ENCODE data around the gene NRXN3. TPM values are rescaled to one million over a fixed set of nuclear protein-coding genes. Genes with fewer than 3 reads are reported as not detected.

The NRXN3 gene
- total RNA-seq, 4 donors from 2014 or later = 0.19 to 1.4 (median 0.40) TPM

DNA sequence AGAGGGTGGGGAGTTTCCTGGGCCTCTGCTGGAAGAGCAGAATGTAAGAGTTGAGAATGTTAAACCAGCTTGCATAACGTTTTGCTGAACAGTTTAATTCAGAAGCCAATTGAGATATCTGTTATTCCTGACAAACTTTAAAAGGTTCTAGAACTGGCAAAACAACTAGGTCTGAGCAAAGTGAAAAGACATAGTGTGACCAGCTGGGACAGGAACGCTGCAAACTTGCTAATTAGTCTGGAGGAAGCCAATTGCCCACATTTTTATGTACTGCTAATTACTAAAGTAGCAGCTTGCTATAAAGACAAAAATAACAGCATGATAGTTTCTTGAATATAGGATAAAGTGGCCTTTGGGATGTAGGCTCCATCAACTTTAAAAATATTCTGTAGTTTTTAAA is 704.9 kb downstream of the NRXN3 start:
- DNase-seq (ENCODE audit: low spot score) = no peak
- ATAC-seq (ENCODE audit: low FRiP score) = no peak
- TF ChIP-seq, protein P1, sequence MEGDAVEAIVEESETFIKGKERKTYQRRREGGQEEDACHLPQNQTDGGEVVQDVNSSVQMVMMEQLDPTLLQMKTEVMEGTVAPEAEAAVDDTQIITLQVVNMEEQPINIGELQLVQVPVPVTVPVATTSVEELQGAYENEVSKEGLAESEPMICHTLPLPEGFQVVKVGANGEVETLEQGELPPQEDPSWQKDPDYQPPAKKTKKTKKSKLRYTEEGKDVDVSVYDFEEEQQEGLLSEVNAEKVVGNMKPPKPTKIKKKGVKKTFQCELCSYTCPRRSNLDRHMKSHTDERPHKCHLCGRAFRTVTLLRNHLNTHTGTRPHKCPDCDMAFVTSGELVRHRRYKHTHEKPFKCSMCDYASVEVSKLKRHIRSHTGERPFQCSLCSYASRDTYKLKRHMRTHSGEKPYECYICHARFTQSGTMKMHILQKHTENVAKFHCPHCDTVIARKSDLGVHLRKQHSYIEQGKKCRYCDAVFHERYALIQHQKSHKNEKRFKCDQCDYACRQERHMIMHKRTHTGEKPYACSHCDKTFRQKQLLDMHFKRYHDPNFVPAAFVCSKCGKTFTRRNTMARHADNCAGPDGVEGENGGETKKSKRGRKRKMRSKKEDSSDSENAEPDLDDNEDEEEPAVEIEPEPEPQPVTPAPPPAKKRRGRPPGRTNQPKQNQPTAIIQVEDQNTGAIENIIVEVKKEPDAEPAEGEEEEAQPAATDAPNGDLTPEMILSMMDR (IDR thresholded peaks at IDR 0.05) = no peak

DNA sequence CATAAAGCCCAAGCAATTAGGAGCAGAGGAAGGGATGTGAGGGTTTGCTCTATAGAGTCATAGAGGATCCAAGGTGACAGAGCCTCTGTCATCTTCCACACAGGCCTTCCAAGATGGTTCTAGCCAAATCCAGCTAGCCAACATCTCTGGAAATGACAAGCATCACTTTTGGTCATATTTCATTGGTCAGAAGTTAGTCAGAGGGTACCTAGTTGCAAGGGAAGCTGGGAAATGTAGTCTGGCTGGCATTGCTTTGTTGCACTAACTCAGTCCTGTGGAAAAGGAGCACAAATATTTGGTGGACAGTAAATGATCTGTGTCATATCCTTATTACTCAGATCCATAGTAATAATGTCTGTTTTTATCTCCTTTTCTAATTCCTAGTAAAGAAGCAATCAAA is 715.7 kb downstream of the NRXN3 start:
- DNase-seq (ENCODE audit: low spot score) = no peak
- TF ChIP-seq, protein P1 (IDR thresholded peaks at IDR 0.05) = no peak
- ATAC-seq (ENCODE audit: low FRiP score) = no peak

DNA sequence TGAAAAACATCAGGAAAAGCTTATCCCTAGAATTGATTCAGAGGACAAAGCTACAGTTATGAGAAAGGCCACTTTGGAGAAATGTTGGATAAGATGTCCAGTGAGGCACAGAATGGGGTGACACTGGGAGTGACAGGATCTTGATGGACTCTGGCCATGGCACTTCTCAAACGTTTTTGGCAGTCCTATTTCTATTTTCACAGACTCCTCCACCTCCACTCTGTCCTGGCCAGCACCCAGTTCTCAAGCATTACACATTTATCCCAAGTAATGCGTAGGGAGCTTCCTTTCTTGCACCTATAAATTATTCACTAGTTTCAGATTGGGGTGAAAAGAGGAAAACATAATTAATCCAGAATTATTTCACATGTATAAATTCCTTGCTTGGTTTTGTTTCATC is 727.3 kb downstream of the NRXN3 start:
- no peak for ATAC-seq (ENCODE audit: low FRiP score)
- TF ChIP-seq, protein P1 (IDR thresholded peaks at IDR 0.05) = no peak
- DNase-seq (ENCODE audit: low spot score) = no peak

DNA sequence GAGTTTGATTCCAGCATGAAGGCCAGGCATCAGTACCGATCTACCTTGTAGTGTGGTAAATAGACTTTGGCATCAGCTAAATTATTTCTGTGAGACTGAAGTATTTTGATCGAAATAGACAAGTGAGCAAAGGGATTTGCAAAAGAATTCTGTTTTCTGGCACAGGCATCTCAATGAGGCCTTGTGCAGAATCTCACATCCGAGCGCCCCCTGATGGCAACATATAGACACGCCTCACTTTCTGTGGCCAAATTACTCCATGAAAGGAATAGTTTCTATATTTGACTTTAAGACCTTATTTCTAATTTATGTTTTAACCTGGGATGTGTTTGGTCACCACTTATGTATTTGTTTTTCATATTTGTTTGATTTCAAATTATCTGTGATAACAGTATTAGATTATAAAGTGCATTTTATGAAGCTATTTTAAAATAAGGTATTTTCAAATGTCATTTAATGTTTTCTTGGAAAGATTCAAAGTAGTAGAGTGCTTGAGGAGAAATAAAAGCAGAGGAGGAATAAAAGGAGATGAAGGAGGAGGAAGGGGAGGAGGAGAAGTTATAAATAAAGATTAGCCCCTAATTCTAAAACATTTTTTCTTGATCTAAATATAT is 731.9 kb downstream of the NRXN3 start:
- DNase-seq (ENCODE audit: low spot score) = no peak
- TF ChIP-seq, protein P1 (IDR thresholded peaks at IDR 0.05) = no peak
- ATAC-seq (ENCODE audit: low FRiP score) = no peak

DNA sequence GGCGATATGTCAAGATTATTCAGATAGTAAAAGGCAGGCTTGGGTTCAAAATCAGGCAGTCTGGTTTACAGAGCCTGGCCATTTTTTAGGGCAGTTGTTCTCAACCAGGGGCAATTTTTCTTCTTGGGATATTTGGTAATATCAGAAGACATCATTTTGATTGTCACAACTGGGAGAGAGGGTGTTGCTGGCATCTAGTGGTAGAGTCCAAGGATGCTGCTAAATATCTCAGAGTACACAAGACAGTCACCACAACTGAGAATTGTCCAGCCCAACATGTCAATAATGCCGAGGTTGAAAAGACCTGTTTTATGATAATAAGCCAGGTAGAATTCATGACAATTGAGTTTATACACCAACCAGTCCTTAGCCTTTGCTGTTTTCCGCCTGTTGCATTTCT is 733.9 kb downstream of the NRXN3 start:
- DNase-seq (ENCODE audit: low spot score) (no peak), ATAC-seq (ENCODE audit: low FRiP score) (no peak)
- TF ChIP-seq, protein P1 (IDR thresholded peaks at IDR 0.05) = no peak

DNA sequence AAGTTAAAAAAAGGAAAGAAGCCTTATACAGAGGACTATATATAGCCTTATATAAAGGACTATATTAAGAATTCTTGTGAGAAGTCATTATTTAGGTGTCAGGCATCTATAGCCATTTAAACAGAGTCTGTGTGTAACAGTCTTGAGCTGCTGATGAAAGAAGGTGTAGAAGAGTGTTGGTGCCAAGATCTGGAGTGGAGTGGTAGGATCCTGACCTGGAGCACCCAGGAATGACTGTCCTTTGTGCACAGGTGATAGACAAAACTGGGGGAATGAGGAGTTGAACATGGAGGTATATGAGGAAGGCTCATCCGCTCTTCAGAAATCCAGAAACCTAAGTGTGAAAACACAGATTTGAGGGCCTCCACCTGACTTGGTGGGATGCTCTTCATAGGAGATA is 747.3 kb downstream of the NRXN3 start:
- ATAC-seq (ENCODE audit: low FRiP score) (no peak), DNase-seq (ENCODE audit: low spot score) (no peak)
- TF ChIP-seq, protein P1 (IDR thresholded peaks at IDR 0.05) = no peak

DNA sequence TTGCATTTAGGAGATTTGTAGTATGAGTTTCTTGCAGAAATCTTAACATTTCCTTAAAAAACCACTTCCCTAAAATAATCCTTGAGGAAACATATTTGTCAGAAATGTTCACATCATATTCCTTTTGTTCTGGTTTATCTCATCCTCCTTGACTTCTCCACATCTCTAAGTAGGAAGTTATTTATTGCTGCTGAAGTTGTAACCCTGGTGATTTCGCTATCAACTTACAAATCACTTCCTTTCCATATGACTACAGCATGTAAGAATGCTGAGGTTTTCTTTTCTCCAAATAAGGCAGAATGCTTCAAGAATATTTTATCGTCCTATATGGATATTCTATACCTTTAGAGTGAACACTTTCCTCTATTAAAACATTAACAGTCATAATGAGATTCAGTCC is 751.7 kb downstream of the NRXN3 start:
- TF ChIP-seq, protein P1 (IDR thresholded peaks at IDR 0.05) = no peak
- ATAC-seq (ENCODE audit: low FRiP score) = no peak
- DNase-seq (ENCODE audit: low spot score) = no peak

Measured in omental fat pad (tissue), 4 donors.